SKM-1 (cell line): ENCODE results near the gene QARS1.

Experiments
- DNase-seq: peaks from one replicate; lab custom pipeline; 2025; ENCODE audit not compliant: unreplicated experiment; lab: John Stamatoyannopoulos, UW

The QARS1 gene

DNA sequence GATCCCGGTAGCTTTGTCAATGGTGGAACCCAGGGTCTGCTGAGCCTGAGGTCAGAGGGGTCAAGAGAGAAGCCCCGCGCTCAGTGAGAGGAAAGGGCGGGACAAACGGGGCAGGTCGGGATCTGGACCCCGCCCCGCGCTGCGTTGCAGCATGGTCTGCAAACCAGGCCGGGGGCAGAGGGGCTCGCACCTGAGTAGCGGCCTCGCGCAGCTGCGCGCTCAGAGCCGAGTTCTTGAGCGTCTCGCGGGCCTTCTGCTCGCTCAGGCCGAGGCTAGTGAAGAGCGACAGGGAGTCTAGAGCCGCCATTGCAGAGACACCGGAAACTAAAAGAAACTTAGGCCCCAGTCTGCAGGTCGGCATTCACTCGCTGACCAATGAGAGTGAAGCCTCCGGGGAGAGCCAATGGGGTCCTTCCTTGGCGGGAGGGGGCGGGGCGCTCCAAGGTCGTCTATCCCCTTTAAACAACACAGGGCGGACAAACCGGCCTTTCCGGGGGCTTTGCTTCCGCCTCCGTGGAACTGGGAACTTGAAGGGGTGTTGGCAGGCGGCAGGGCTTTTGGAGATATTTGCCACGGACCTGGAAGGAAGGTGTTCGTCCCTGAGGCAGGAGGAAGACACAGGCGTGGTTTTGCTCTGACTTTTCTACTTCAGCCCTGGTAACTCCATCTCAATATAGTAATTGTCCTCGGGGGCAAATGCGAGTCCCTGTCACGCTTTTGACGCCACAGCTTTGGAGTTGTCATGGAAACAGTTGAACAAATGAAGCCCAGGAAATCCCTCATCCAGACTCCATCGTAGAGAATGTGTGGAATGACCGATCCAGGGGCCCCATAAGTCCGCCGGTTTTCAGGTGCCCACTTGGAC, at the start of gene QARS1:
QARS1 (minus strand) TSS at position 331 of the 865 bp plus-strand sequence; CDS start at position 307, 24 bp downstream.
- peak; percentile 81 for DNase-seq

DNA sequence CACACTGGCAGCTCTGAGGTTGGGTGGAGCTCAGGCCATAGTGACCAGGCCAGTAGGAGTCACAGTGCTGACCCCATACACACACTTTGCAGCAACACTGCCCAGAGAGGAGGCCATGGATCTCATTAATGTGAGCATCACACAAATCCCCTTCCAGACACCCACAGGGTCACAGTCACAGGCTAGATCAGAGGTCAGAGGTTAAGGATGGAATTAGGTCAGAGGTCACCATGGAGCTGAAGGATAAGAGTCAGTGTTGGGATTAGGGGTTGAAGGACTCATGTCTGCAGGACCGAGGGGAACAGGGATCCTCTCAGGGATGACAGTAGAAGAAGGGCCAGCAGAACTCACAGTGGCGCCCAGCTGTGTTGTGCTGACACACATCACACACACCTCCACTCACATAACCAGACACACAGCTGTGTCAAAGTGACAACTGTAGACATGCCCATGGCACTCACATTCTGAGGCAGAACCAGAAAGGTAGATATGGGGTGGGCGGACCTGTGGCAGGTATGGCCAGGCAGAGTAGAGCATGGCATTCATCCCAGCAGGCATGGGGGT, 48.9 kb upstream of the QARS1 start:
- DNase-seq: no peak

DNA sequence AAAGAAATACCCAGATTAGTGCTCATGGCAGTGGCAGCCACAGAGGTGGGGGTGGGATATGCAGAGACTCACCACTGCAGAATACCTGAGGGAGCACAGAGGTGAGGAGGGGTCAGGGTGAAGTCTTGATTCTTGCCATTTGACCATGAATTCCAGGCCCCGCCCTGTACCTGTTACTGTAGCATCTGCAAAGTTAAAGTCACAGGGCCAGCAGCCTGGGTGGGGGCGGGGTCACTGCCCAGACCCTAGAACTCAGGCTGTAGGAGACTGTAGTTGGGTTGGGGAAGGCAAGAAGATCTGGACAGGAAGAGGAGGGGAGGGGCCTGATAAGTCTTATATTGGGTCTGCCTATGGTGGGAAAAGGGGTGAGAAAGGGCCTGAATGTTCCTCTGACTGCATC, 47.1 kb upstream of the QARS1 start:
- DNase-seq: no peak

DNA sequence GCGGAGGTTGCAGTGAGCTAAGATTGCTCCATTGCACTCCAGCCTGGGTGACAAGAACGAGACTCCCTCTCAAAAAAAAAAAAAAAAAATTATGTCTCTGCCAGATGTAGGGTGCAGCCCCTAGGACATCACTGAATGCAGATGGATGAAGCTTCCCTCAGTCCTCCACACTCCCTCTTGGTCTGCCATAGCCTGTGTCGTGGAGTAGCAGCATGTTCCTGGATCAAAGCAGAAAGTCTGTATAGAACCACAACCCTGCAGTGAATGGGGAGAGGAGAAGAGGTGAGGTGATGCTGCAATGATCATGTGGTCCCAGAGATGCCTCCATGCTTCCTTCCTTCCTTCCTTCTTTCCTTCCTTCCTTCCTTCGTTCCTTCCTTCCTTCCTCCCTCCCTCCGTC, 43.6 kb upstream of the QARS1 start:
- no peak for DNase-seq

DNA sequence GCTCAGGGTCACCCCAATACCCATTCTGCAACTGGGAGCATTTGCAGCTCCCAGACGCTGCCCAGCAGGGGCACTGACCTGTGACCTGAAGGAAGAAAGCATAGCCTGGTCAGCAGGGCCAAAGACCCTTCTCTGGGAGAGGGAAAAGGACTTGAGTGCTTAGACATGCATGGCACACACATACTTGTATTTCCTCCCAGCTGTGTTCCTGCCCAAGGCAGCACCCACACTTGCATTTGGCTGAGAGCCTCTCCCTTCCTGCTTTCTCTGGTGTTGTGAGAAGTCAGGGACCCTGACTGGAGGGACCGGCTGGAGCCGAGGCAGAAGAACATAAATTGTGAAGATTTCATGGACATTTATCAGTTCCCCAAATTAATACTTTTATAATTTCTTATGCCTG, 35.5 kb upstream of the QARS1 start:
- DNase-seq: no peak

DNA sequence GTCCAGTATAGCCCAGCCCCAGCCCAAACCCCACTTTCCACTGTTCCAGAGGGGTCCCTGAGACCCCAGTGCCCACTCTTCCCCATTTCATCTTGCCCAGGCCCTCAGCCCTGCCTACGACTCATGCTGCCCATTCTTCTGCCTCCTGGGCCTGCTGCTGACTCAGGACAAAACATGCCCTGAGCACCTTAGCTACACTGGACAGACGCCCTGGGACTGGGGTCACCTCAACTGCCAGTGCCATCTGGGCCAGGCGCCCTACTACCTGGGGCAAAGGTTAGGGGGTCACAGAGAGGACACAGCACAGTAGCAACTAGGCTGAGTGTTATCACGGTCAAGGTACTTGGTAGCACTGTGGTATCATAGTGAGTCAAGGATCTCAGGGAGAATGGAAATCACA, 30.9 kb upstream of the QARS1 start:
- DNase-seq: no peak

DNA sequence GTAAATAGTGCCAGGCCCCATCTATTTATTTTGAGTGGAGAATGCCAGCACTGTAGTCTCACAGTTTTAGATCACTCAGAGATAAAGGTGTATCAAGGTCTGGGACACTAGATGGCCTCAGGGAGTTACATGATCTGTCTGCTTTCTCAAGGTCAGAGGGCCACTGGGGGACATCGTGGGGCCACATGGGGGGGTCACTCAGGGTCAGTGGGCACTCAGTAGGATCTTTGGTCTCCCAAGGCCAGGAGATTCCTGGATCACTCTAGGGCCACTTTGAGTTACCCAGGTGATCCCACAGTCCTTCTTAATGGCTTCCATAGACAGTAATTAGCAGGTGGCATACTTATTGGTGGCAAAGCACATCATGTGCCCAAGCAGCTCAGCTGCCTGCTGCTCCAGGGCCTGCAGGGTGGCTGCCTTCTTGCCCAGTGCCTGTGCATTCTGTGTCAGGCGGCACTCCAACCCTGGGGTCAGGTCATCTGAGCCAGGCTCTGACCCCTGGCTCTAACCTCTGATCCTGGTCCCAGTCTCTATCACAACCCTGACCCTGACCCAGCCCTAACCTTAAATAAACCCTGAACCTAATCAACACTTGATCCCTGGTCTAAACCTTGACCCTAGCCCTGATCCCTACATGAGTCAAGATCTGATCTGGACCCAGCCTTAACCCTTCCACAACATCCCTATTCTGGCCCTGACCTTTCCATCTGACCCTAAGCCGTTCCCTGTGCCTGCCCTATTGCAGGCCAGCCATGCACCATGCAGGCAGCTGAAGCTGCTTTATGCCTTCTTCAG, 30.1 kb upstream of the QARS1 start:
- DNase-seq: no peak

DNA sequence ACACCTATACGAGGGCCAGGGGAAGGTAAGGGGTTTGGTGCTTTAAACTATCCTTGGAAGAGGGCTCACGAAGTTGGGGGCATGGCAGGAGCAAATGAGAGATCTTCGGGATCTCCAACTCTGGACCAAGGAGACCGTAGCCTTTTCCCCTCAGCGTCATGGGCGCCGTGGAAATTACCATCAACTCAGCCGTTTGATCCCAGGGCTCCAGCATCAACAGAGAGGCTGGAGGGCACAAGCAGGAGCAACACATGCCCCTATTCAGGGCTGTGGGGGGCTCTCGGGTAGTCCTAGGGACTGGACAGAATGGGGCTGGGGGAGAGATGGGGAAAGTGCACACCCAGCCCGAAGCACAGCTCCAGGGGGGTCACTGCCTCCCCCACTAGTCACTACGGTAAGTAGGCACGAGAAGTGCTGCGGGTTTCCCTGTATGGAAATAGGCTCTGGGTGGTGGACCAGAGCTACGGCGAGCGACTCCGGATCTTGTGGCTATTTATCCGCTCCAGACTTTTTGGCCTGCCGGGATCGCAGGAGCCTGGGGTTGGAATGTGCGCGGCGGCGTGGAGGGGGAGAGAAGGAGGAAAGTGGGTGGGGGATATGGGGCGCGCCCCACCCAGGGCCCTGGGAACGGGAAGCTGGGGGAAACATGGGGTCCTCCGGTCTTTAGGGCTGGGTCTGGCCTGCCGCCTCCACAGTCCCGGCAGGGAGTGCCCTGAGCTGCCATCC, 28.8 kb upstream of the QARS1 start:
- no peak for DNase-seq

DNA sequence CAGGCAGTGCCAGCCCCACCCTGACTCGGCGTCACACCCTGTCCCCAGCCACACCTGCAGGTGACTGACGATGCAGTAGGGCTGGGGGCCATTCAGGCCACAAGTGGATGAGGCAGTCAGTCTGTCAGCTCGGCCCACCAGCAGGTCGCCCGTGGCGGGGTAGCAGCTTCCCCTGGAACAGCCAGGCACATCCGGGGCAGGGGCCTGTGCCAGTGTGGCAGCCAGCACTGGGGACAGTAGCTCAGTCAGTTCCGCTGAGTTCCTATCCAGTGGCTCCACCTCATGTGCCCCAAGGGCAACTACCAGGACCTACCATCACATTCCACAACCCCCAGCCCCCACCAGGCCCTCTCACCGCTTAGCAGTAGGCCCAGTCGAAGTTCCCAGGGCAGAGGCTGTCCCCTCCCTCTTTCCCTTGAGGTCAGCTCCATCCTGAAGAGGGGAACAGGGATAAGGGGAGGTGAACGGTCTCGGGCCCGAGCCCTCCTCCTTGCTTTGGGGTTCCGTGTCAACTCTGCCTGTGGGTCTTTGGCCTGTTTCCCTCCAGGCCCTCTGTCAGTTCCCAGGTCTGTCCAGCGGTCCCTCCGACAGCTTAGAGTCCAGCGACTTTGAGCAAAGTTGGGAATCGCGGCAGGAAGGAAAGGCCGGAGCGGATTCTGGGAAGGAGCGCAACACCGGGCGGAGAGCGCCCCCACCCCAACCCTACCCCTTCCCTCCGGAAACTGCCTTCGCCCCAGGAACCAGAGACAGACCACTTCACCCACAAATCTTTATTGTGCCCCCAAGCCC, 28.1 kb upstream of the QARS1 start, which contains the start of gene LAMB2:
LAMB2 (minus strand) TSS at position 614 of the 789 bp plus-strand sequence; CDS start at position 431, 183 bp downstream.
- no peak for DNase-seq

DNA sequence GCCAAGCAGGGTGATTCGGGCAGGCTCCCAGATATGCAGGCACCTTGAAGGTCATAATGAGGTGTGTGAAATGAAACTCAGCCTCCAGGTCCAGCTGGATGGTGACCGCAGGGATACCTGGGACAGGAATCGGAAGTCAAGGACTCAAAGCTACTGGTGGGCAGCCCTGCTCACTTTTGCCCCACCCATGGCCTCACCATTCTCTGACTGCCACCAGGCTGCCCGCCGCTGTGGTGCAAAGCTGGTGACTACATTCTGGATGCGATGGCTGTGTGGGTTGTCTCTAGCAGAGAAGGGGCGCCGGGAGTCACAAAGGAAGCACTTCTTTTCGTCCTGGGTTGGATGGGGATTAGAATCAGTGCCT, 27.5 kb upstream of the QARS1 start:
- no peak for DNase-seq

DNA sequence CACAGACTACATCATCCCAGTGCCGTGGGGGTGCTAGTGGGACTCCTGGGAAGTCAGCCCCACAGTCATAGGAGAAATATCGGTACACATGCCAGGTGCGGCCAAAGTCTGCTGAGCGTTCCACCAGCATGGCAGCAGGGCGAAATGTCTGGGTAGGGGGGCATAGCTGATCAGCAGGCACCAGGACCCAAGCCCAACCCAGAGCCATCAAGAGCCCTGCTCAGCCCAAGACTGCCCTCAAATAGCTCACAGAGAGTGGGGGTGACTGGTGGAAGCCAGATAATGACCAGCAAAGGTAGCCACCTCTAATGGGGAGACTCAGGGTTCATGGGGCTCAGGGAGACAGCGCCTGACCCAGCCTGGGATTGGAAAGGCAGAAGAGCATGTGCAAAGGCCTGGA, 27.0 kb upstream of the QARS1 start:
- DNase-seq: no peak

DNA sequence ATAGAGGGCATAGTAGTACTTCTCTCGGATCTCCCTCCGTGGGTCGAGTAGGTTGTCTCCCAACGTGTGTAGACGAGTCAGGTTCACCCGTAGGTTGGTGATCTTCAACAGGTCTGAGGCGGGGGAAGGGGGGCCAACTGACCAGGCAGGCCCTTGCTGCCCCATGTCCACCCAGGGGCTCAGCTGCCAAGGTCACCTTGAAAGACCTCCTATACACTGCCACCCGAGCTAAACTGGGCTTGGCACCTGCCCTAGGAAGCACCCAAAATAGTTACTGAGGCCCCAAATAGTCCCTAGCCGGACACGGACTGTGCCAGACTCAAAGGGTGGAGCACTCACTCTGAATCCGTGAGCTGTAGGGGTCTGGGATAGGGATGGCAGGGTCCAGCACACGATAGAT, 26.5 kb upstream of the QARS1 start:
- no peak for DNase-seq

DNA sequence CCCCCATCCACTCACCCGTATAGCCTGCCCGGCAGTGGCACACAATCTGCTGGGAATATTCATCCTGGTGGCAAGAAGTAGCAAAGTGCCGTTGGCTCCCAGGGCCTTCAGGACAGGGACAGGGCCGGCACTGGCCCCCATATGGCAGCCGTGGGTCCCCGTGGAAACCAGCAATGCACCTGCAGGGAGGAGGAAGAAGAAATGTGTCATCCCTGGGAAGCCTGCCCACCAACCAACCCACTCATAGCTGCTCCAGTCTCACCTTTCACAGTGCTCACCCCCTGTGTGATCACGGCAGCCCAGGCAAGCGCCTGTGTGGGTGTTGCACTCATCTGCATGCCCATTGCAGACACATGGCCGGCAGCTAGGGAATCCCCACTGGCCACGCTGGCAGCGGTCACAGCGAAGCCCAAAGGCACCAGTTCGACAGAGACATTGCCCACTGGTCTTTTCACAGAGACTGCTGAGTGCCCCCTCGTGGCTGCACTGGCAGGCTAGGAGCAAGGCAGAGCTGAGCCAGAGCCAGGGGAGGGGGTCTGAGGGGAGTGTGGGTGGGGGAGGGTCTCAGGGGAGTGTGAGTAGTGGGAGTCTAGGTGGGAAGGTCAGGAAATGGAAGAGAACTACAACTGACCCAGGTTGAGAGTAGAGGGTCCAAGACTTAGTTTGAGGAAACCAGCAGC, 20.6 kb upstream of the QARS1 start:
- DNase-seq: no peak

DNA sequence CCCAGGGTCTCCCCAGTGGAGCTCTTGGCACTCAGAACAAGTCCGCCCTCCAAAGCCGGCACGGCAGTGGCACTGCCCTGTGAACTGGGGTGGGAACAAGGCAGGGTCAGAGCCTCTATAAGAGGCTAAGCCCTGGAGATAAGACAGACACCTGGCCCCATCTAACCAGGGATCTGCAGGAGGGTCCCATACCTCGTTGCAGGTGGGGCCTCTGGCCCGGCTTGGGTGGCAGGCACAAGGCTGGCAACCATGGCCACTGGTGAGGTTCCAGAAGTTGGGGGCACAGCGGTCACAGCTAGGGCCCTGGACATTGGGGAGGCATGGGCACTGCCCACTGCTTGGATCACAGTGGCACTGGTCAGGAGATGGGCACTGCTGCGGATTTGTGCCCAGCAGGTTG, 19.6 kb upstream of the QARS1 start:
- DNase-seq: no peak

DNA sequence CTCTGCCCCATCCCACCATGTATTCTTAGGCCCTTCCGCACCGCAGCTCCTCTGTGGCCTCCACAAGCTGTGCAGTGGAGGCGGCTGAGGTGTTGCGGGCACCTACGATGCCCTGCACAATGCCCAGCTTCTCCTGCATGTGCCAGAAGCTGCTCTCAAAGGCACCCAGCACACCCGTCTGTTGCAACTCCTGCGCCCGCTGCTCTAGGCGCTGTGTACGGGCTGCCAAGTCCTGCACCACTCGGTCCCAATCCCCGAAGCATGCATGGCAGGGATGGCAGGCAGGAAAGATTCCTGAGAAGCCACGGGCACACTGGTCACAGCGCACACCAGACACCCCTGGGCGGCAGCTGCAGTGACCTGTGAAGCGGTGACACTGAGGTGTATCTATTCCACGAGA, 19.1 kb upstream of the QARS1 start:
- no peak for DNase-seq

DNA sequence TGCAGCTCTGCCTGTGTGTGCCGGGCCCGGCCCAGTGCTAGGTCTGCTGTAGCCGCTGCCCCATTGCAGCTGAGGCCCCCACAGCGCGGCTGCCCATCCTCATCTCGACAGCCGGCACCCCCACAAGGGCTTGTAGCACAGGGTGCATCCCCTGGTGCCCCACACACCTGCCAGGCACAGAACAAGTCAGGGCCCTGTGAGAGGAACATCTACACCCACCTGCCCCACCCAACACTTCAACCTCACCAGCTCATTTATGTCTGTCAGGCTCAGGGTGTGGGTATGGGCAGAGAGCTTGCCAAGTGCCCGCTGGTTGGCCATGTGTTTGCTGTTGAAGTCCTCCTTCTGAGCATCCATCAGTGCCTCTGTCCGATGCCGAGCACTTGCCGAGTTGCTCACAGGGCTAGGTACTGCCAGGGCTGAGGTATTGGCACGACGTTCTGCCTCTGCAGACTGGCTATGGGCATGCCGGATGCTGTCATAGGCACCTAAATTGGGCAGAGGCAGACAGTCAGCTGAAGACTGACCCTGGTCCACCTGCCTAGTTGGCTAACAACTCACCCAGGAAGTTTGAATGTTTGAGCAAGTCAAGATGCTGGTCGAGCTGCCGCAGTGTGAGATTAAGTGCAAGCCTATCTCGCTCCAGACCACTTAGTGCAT, 18.5 kb upstream of the QARS1 start:
- DNase-seq: no peak

DNA sequence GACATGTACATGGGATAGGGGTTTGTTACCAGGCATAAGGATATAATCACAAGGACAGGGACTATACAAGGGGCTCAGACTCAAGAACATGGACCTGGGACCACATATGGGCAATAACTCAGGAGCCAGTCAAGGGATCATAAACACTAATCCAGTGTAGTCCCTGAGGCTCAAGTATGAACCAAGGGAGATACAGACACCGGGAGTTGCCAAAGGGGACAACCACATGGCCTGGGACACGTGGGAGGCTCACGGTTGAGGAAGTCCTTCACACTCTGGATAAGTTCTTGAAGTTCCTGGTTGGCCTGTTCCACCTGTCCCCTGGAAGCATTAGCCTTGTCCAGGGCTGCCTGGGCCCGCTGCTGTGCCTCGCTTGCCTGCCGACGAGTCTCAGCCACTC, 17.9 kb upstream of the QARS1 start:
- no peak for DNase-seq

DNA sequence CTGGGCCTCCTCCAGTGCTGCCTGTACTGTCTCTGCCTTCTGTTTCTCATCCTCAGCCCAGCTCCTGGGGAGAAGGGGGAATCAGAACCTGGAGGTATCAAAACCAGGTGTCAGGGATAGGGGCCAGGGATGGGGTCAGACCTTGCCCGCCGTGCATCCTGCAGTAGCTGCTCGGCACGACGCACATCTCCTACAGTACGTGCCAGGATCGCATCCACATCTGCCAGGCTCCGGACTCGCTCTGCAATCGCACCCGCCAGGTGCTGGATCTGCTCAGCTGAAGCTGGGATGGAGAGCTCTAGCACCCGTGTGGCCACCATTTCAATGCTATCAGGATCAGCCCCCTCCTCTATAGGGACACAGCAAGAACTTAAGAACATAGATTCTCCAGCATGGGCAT, 17.5 kb upstream of the QARS1 start:
- DNase-seq: no peak

DNA sequence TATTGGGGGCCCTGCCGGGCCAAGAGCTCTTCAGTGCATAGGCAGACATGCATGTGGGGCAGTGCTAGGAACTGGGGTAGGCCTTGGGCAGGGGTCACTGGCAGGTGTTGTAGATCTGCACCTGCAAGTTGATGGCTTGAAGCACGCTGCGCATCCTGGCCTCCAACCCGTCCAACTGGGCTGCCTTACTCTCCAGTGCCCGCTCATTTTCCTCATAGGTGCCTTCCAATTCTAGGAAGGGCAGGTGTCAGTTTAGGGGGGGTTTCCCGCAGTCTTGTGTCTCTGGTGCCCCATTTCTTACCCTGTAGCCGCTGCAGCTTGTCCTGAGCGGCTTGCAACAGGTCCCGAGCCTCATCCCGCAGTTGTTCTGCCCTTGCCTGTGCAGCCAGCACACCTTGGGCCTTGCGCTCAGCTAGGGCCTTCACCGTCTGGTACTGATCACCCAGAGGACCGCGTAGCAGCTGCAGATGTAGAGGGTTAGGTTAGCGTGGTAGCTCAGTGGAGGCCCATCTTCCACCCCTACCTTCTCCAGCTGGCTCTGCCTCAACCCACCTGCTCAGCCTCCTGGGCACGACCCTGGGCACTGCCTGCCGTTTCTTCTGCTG, 16.7 kb upstream of the QARS1 start:
- no peak for DNase-seq
